Fibroblast of skin of scalp (primary cell): ENCODE results near the gene SULT2B1.
"Not testable (repeated sequence)": the region's sequence is repeated elsewhere in the genome, so short reads cannot be mapped to it uniquely, and the experiment has no call there.

Experiments
- DNase-seq: peaks from one replicate; pipeline ENCODE4 v3.0.0-alpha.2; 2013

The SULT2B1 gene

DNA sequence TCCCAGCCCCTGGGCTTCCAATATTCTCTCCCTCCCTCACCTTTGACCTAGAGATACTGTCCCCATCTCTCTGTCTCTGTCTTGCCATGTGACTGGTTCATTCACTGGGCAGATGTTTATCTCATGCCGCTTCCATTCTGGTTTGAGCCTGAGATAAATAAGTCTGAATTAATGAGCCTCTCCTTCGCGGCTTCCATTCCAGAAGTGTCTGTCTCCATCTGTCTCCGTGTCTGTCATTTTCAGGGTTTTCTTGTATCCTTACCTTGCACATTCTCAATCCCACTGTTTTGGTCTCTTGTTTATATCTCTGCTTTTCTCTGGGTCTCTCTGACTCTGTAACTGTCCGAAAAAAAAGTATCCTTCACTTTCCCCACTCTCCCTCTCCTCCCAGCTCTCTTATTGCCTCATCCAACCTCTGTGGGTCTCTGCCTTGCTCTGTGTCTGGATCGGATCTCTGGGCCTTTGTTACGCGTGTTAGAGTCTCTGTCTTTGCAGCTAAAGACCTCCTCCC lies 71.6 kb downstream of the SULT2B1 start:
- no peak for DNase-seq

GRCh38 chr19:48624067-48624594 lies 72.2 kb downstream of the SULT2B1 start:
- peak; percentile 98 for DNase-seq

- DNase-seq: no peak
Measured at GRCh38 chr19:48624791-48625723, 73.1 kb downstream of the SULT2B1 start.

DNA sequence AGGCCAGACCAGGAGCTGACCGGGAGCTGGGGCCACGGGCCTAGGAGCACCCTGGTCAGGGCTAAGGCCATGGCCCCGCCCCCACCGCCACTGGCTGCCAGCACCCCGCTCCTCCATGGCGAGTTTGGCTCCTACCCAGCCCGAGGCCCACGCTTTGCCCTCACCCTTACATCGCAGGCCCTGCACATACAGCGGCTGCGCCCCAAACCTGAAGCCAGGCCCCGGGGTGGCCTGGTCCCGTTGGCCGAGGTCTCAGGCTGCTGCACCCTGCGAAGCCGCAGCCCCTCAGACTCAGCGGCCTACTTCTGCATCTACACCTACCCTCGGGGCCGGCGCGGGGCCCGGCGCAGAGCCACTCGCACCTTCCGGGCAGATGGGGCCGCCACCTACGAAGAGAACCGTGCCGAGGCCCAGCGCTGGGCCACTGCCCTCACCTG lies 73.9 kb downstream of the SULT2B1 start:
- DNase-seq: no peak

GRCh38 chr19:48627201-48627864 lies 75.4 kb downstream of the SULT2B1 start:
- DNase-seq: no peak

GRCh38 chr19:48627865-48628314 lies 75.9 kb downstream of the SULT2B1 start:
- no peak for DNase-seq

DNA sequence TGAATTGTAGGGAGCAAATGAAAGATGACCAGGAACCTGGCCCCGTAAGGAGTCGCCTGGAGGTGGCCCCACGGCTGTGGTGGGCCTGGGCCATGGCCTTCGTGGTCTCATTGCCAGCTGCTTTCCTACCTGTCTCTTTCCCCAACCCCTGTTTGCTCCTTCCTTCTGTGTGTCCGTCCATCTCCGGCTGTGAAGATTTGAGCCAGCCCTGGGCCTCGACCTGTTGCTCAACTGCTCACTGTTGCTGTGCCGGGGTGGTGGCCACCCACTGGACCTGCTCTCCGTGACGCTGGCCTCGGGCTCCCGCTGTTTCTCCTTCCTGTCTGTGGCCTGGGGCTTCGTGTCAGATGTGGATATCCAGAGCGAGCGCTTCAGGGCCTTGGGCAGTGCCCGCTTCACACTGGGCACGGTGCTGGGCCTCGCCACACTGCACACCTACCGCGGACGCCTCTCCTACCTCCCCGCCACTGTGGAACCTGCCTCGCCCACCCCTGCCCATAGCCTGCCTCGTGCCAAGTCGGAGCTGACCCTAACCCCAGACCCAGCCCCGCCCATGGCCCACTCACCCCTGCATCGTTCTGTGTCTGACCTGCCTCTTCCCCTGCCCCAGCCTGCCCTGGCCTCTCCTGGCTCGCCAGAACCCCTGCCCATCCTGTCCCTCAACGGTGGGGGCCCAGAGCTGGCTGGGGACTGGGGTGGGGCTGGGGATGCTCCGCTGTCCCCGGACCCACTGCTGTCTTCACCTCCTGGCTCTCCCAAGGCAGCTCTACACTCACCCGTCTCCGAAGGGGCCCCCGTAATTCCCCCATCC lies 76.7 kb downstream of the SULT2B1 start:
- no peak for DNase-seq

DNA sequence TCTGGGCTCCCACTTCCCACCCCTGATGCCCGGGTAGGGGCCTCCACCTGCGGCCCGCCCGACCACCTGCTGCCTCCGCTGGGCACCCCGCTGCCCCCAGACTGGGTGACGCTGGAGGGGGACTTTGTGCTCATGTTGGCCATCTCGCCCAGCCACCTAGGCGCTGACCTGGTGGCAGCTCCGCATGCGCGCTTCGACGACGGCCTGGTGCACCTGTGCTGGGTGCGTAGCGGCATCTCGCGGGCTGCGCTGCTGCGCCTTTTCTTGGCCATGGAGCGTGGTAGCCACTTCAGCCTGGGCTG lies 77.3 kb downstream of the SULT2B1 start:
- no peak for DNase-seq

GRCh38 chr19:48629599-48630295 lies 77.8 kb downstream of the SULT2B1 start:
- DNase-seq: no peak

- DNase-seq: peak; percentile 51
Measured at GRCh38 chr19:48630296-48631063, 78.5 kb downstream of the SULT2B1 start.

DNA sequence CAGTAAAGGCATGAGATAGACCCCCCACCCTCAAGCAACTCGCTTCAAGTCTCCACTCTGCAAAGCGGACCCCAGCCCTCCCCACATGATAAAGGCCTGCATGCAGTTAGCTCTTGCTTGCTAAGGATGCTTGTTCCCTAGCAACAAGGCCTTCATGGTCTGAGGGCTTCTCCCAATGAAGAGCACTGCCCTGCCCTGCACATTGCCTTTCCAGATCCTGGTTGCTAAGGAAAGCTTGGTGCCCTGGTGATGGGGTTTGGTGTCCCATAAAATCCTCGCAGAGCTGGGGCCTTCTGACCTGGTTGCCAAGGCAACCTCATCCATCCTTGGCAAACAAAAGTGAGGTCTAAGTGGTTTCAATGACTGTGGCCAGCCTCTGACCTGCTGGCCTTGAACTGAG lies 79.3 kb downstream of the SULT2B1 start:
- DNase-seq: no peak

DNA sequence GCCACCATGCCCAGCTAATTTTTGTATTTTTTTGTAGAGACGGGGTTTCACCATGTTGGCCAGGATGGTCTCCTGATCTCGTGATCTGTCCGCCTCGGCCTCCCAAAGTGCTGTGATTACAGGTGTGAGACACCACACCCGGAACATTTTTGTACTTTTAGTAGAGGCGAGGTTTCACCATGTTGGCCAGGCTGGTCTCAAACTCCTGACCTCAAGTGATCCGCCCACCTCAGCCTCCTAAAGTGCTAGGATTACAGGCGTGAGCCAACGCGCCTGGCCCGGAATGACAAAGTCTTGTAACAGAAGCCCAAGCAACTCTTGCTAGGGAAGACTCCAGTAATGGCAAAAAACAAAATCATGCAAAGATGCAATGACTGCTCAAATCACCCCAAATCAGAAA lies 80.3 kb downstream of the SULT2B1 start:
- DNase-seq: not testable (repeated sequence)

DNA sequence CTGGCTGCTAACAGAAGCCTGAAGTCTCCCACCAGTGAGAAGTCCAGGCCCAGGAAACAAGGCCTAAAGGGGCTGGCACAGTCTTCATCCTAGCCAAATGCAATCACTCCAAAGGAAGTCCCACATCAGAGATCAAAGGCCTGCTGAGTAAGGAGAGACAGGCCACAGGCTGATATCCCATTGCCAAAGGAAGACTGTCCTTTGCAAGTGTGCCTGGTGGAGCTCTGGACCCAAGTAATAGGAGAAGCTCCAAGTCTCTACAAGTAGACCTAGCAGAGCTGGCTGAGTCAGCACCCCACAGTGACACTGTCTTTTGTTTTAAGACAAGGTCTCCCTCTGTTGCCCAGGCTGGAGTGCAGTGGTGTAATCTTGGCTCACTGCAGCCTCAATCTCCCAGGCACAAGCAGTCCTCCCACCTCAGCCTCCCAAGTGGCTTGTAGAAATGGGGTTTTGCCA lies 80.7 kb downstream of the SULT2B1 start:
- DNase-seq: no peak

- no peak for DNase-seq
Measured at GRCh38 chr19:48633148-48634035, 81.4 kb downstream of the SULT2B1 start.

GRCh38 chr19:48634036-48634342 lies 82.0 kb downstream of the SULT2B1 start:
- DNase-seq: no peak

DNA sequence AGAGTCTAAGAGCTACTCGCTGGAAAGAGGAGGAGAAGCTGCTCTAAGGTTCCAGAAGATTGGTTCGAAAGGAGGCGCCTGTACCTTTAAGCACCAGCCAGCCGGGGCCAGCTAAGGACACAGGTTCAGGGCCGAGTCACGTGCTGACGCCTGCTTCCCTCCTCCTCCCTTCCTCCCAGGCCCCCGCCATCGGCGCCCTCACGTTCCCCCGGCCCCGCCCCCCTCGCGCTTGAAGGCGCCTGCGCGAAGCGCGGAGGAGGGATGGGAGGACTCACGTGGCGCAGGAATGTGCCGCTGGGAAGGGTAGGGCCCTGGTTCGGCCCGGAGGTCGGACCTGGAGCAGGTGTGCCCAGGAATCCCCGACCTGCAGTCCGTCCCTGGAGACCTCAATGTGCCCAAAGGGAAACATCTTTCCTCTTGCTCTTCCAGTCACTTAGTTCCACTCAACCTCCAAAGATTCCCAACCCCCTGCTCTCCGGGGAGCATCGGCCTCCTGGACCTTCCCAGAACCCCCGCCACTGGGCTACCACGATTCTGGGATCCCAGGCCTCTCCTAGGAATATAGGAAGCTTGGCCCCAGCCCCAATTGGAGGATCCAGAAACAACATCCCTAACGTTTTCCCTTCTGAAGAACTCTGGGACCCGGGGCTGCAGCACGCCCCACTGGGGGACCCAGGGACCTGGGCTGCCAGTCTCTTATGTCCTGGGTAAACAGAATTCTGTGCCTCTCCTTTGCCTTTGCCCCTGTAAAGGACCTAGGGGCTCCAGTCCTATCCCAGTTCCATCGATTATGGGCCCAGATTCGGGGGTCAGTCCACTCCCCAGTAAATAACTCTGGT lies 82.7 kb downstream of the SULT2B1 start:
- DNase-seq: peak; percentile 95

DNA sequence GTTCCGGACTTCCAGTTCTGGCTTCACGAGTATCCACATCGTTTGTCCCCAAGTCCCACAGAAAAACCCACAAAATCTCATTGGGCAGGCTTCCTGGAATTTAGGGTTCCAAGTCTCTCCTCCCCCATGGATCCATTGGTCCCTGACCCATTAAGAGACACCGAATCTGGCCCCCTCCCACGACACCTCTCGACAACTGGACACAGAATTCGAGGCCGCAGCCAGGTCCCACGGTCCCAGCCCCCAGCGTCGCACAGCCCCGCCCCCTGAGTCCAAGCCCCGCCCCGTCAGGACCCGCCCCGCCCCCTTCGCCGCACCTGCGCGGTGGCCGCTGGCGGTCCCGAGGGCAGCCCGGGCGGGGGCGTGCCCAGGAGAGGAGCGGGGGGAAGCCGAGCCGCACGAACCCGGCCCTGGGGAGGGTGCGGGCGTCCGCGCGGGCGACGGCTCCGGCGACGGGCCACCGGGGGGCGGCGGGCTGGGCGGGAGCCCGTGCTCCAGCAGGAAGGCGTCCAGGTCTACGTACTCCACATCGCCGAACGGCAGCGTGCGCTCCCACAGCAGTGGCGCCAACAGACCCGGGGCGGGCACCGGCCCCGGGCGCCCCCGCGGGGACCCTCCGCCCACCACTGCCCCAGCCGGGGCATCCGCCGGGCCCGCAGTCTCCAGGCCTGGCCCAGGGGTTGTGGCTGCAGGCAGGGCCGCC lies 83.4 kb downstream of the SULT2B1 start:
- no peak for DNase-seq
